Measurements from ENCODE around the gene HS3ST2.

The HS3ST2 gene

DNA sequence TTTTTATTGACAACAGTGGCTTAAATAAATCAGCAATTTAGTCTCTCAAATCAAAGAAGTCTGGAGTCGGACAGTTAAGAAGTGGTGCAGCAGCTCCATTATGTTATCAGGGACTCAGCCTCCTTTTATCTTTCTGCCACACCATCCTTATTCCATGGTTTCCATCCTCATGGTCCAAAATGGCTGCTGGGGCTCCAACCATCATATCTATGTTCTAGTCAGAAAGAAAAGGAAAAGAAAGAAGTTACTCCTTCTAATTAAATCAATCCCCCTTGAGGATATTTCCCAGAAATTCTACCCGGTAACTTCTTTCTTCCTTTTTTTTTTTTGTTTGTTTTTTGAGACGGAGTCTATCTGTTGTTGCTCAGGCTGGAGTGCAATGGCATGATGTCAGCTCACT, 109.5 kb downstream of the HS3ST2 start:
- TF ChIP-seq, protein P1, sequence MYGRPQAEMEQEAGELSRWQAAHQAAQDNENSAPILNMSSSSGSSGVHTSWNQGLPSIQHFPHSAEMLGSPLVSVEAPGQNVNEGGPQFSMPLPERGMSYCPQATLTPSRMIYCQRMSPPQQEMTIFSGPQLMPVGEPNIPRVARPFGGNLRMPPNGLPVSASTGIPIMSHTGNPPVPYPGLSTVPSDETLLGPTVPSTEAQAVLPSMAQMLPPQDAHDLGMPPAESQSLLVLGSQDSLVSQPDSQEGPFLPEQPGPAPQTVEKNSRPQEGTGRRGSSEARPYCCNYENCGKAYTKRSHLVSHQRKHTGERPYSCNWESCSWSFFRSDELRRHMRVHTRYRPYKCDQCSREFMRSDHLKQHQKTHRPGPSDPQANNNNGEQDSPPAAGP (tag by site-specific recombination; IDR thresholded peaks at IDR 0.05): no peak
- TF ChIP-seq, protein P2, sequence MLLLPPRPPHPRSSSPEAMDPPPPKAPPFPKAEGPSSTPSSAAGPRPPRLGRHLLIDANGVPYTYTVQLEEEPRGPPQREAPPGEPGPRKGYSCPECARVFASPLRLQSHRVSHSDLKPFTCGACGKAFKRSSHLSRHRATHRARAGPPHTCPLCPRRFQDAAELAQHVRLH (tag by site-specific recombination; IDR thresholded peaks at IDR 0.05): peak; percentile 38; the same call in 1 of the 2 replicates
- Histone ChIP-seq H3K4me3 (ENCODE audit: low read depth, low read length) (no peak overlapping the region), H3K36me3 (ENCODE audit: control insufficient read depth in 2 of 2, insufficient read depth in 1 of 2, low read length in 2 of 2) (no peaks in the 10 kb centered on the region), H3K9me3 (ENCODE audit: control insufficient read depth, insufficient read depth, low read depth, low read length) (no peaks in the 10 kb centered on the region), H3K4me1 (ENCODE audit: control insufficient read depth, insufficient read depth, low read length) (peaks cover 13% of the 10 kb centered on the region), H3K27ac (ENCODE audit: extremely low read depth, low read depth, low read length) (no peak overlapping the region)
- POLR2A ChIA-PET: no interaction called here
- CTCF ChIA-PET: interaction anchor here (0.6 kb wide), 1 partner anchor 629 kb away, joined by 3 read pairs; no protein-coding TSS in a partner anchor

DNA sequence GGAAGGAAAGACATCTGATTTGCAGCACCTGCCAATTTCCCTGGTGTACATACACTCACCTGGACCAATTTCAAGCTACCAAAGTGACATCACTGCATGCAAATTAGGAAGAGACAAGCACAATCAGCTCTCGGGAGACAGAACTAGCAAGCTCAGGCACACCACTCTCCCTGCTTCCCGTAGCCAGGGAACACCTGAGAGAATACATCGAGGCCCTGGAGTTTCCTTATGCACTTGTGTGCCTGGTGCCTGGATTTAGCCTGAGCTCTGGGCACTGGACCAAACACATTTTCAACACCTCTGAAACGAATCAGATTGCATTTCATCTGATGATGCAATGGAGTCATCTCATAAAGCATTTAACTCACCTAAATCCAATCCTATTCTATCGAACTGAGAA, 110.5 kb downstream of the HS3ST2 start:
- peaks cover 23% of the 10 kb centered on the region for H3K4me1 ChIP-seq (ENCODE audit: control insufficient read depth, insufficient read depth, low read length)
- no peak overlapping the region for H3K27ac ChIP-seq (ENCODE audit: extremely low read depth, low read depth, low read length)
- CTCF ChIA-PET: no interaction called here
- no peaks in the 10 kb centered on the region for H3K9me3 ChIP-seq (ENCODE audit: control insufficient read depth, insufficient read depth, low read depth, low read length)
- POLR2A ChIA-PET: no interaction called here
- TF ChIP-seq ZNF10 (tag by site-specific recombination; IDR thresholded peaks at IDR 0.05) (0 out of 2 replicates have a peak, but pooled peaks have one; percentile 15), ZNF175 (tag by site-specific recombination; IDR thresholded peaks at IDR 0.05) (no peak), ZNF19 (tag by site-specific recombination; IDR thresholded peaks at IDR 0.05; ENCODE audit: low read depth) (no peak), ZNF776 (tag by site-specific recombination; IDR thresholded peaks at IDR 0.05; ENCODE audit: borderline replicate concordance) (no peak), ZSCAN23 (tag by site-specific recombination; IDR thresholded peaks at IDR 0.05) (no peak), ZNF529 (tag by site-specific recombination; IDR thresholded peaks at IDR 0.05; ENCODE audit: insufficient replicate concordance) (no peak), ZNF146 (tag by site-specific recombination; IDR thresholded peaks at IDR 0.05) (no peak)
- no peaks in the 10 kb centered on the region for H3K36me3 ChIP-seq (ENCODE audit: control insufficient read depth in 2 of 2, insufficient read depth in 1 of 2, low read length in 2 of 2)
- no peak overlapping the region for H3K4me3 ChIP-seq (ENCODE audit: low read depth, low read length)

DNA sequence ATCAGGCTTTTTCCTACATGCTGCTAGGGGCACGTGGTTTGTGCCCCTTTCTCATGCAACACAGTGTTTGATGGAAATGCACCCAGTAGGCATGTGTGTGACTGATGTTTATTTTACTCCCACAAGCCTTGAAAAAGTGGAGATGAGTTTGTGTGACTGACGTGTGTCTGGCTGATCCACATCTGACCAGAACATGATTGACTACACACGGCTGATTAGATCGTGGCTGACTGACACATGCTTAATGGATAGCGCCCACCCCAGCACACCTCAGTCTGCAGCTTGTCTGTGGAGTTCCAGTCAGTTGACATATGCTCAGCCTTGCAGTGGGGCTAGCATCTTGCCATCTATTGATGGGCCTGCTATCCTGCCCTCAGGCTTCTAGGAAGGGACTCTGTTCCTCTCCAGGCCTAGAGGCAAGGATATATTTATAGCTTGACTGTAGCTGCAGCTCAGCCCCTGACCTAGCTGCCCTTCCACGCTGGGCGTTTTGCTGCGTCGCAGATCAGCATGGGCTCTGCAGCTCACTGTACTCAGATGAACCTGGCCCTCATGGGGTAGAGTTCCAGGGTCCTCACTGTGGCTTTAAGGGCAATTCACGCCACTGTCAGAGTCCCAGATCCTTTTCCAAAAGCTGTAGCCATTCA, 112.3 kb downstream of the HS3ST2 start:
- POLR2A ChIA-PET: no interaction called here
- CTCF ChIA-PET: interaction anchor here (0.6 to 1.2 kb wide), 2 partner anchors 27 to 1170 kb away, joined by 3 to 8 read pairs; no protein-coding TSS in a partner anchor
- peak overlapping the region; percentile 4; the same call in 1 of the 2 replicates for H3K27ac ChIP-seq (ENCODE audit: extremely low read depth, low read depth, low read length)

More for the DNA sequence above, 112.3 kb downstream of the HS3ST2 start:
- Histone ChIP-seq H3K4me3 (ENCODE audit: low read depth, low read length) (no peak overlapping the region), H3K36me3 (ENCODE audit: control insufficient read depth in 2 of 2, insufficient read depth in 1 of 2, low read length in 2 of 2) (no peaks in the 10 kb centered on the region), H3K9me3 (ENCODE audit: control insufficient read depth, insufficient read depth, low read depth, low read length) (no peaks in the 10 kb centered on the region), H3K4me1 (ENCODE audit: control insufficient read depth, insufficient read depth, low read length) (peaks cover 23% of the 10 kb centered on the region)
- no peak for TF ChIP-seq FEZF1 (tag by site-specific recombination; IDR thresholded peaks at IDR 0.05)
- no peak for TF ChIP-seq SP2 (tag by site-specific recombination; IDR thresholded peaks at IDR 0.05)
- no peak for TF ChIP-seq ZNF529 (tag by site-specific recombination; IDR thresholded peaks at IDR 0.05; ENCODE audit: insufficient replicate concordance)
- no peak for TF ChIP-seq ZNF416 (tag by site-specific recombination; IDR thresholded peaks at IDR 0.05)
- TF ChIP-seq OSR2 (tag by site-specific recombination; IDR thresholded peaks at IDR 0.05): no peak
- TF ChIP-seq ZNF184 (tag by site-specific recombination; IDR thresholded peaks at IDR 0.05): no peak
- TF ChIP-seq ZEB2 (tag by site-specific recombination; IDR thresholded peaks at IDR 0.05): no peak
- TF ChIP-seq ZNF391 (tag by site-specific recombination; IDR thresholded peaks at IDR 0.05; ENCODE audit: borderline replicate concordance, low read depth): no peak
- no peak for TF ChIP-seq ZNF768 (tag by site-specific recombination; IDR thresholded peaks at IDR 0.05)
- TF ChIP-seq ZNF433 (tag by site-specific recombination; IDR thresholded peaks at IDR 0.05; ENCODE audit: low read depth): no peak
- TF ChIP-seq, protein P3, sequence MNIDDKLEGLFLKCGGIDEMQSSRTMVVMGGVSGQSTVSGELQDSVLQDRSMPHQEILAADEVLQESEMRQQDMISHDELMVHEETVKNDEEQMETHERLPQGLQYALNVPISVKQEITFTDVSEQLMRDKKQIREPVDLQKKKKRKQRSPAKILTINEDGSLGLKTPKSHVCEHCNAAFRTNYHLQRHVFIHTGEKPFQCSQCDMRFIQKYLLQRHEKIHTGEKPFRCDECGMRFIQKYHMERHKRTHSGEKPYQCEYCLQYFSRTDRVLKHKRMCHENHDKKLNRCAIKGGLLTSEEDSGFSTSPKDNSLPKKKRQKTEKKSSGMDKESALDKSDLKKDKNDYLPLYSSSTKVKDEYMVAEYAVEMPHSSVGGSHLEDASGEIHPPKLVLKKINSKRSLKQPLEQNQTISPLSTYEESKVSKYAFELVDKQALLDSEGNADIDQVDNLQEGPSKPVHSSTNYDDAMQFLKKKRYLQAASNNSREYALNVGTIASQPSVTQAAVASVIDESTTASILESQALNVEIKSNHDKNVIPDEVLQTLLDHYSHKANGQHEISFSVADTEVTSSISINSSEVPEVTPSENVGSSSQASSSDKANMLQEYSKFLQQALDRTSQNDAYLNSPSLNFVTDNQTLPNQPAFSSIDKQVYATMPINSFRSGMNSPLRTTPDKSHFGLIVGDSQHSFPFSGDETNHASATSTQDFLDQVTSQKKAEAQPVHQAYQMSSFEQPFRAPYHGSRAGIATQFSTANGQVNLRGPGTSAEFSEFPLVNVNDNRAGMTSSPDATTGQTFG (tag by site-specific recombination; IDR thresholded peaks at IDR 0.05; ENCODE audit: borderline replicate concordance): no peak
- TF ChIP-seq, protein P4, sequence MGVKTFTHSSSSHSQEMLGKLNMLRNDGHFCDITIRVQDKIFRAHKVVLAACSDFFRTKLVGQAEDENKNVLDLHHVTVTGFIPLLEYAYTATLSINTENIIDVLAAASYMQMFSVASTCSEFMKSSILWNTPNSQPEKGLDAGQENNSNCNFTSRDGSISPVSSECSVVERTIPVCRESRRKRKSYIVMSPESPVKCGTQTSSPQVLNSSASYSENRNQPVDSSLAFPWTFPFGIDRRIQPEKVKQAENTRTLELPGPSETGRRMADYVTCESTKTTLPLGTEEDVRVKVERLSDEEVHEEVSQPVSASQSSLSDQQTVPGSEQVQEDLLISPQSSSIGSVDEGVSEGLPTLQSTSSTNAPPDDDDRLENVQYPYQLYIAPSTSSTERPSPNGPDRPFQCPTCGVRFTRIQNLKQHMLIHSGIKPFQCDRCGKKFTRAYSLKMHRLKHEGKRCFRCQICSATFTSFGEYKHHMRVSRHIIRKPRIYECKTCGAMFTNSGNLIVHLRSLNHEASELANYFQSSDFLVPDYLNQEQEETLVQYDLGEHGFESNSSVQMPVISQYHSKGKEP (tag by site-specific recombination; IDR thresholded peaks at IDR 0.05): no peak
- no peak for TF ChIP-seq ZNF658 (tag by site-specific recombination; IDR thresholded peaks at IDR 0.05)
- TF ChIP-seq, protein P5, sequence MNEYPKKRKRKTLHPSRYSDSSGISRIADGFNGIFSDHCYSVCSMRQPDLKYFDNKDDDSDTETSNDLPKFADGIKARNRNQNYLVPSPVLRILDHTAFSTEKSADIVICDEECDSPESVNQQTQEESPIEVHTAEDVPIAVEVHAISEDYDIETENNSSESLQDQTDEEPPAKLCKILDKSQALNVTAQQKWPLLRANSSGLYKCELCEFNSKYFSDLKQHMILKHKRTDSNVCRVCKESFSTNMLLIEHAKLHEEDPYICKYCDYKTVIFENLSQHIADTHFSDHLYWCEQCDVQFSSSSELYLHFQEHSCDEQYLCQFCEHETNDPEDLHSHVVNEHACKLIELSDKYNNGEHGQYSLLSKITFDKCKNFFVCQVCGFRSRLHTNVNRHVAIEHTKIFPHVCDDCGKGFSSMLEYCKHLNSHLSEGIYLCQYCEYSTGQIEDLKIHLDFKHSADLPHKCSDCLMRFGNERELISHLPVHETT (tag by site-specific recombination; IDR thresholded peaks at IDR 0.05): no peak
